GM18499 (cell line): ENCODE measurements around the gene KCNIP4.
"Not testable (repeated sequence)": the region's sequence is repeated elsewhere in the genome, so short reads cannot be mapped to it uniquely, and the experiment has no call there.

Experiments
- ATAC-seq: cut with Tn5 transposase; IDR thresholded peaks from one replicate; pipeline ENCODE4 v1.9.1; 2021; ENCODE audit warnings: moderate number of reproducible peaks; ENCODE audit not compliant: insufficient read depth, unreplicated experiment

Gene KCNIP4

GRCh38 chr4:20840648-20841190, 1107.9 kb downstream of the KCNIP4 start:
- no peak for ATAC-seq

DNA sequence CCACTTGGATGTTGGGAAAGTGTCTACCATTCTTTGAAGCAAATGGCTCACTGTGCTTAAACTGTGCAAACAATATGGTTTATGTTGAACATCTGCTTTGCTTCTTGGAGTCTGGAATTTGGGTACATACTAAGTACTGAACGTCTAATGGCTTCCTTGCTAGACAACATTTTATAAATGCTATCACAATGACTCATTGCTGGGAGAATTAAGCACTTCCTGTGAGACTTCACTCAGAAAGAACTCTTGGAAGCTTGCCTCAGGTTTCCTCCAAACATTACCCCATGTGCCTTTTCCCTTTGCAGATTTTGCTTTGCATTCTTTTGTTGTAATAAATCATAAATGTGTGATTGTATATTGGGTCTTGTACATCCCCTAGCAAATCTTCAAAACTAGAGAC, 1108.6 kb downstream of the KCNIP4 start:
- no peak for ATAC-seq

GRCh38 chr4:20838476-20838875, 1110.1 kb downstream of the KCNIP4 start:
- ATAC-seq, result no peak

DNA sequence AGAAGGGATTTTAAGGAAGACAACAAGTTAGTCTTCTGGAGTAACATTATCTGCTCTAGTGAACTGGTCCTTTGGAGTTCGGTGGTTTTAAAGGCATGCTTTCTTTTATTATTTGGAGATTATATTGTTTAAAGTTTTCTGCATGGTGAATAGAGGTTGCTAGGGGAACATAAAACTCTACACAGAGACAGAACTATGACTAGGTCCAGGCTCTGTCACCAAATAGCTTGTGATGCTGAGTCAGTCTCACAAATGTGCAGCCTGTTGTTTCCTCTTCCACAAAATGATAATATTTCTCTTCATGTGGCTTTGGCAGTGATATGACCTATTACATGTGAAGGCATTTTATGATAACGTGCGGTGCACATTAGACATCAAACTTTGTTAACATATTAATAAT, 1115.7 kb downstream of the KCNIP4 start:
- ATAC-seq, result no peak

- no peak for ATAC-seq
Measured at GRCh38 chr4:20831746-20832145, 1116.8 kb downstream of the KCNIP4 start.

DNA sequence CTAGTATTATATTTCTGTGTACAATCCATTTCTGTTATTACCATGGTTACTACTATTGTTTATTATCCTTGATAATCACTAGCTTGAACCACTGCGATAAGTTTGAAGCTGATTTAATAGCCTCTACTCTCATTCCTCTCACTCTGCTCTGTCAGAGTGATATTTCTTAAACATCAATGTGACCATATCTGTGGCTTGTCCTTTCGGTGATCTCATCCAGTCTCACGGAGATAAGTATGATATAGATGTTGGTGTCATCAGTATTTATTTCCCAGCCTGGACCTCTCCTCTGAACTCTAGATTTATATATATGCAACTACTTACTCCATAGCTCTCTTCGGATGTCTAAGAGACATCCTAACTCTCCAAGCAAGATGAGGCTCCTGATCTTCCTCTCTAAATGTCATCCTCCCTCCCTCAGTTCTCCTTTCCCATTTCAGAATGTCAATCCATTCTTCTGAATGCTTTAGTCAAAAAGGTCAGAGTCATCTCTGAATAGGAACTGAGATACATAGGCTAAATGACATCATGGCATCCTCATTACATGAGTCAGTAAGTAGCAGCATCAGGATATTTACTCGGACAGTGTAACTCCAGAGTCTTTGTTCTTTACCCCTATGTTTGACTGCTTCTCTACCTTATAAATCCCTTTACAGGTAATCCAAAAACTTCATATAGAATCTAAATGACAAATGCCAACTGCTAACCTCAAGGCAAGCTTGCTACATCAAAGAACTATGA, 1118.8 kb downstream of the KCNIP4 start:
- no peak for ATAC-seq

DNA sequence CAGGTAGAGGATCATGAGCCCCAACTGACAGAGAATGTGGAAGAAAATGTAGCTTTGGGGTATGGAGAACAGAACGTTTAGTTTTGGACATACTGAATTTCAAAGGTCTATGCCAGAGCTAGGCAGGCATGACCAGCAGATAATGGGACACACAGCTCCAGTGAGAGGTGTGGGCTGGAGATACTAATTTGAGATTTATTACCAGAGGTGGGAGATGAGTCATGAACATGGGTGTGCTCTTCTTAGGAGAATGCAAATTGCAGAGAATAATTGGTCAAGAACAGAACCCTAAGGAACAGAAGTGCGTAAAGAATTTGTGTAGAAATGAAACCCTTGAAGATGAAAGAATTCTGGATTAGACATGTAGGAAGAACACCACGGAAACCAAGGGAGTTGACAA, 1123.1 kb downstream of the KCNIP4 start:
- ATAC-seq, result no peak

DNA sequence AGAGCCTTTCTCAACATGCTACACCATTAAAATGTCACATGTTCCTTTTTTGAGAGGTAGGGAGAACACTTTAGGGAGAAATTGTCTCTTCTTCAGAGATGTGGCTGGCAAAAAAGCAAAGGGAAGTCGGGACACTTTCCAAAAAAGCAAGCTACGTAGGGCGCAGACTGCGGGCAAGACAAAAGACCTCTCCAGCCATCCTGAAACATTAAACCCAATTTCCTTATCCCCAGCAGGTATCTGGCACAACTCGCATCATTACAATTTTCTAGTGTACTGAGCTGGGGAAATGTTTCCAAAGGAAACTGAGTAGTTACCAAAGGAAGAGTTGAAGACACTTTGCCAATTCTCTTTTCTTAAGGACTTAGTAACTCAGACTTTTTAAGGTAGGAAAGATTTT, 1132.3 kb downstream of the KCNIP4 start:
- ATAC-seq, result no peak

GRCh38 chr4:20813700-20814099, 1134.9 kb downstream of the KCNIP4 start:
- no peak for ATAC-seq

DNA sequence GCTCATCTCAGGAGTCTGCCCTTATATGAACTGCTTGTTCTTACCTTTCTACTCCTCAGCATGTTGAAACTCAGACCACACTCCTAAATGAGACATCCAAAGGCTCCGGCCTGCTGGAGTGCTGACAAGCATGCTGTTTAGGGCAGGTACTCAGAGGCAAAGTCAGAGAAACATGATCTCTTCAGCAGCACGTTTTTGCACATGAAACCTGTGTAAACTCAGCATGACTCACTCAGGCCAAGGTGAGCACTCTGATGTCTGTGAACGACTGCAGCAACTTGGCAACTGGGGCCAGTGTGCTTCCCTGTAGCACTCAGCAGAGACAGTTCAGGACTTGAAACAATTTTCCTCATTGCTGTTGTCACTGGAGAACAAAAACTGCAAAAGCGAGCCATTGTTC, 1138.8 kb downstream of the KCNIP4 start:
- no peak for ATAC-seq

DNA sequence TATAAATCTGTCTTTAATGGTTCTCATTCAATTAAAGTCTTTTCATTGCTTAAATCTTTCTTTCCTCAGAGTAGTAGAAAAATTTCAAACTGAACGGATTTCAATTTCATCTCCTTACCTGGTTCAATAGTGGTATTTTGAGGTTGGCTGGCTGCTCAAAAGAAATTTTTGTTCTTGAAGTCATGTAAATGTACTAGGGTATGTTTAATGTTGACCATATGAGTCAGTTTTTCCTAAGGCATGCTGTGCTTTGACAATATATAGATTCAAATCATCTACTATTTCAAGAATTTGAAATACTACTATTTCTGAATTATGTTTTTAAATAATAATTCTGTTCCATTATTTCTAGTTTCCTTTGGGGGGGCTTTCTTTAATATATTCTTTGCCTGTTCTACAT, 1142.9 kb downstream of the KCNIP4 start:
- ATAC-seq, result no peak

DNA sequence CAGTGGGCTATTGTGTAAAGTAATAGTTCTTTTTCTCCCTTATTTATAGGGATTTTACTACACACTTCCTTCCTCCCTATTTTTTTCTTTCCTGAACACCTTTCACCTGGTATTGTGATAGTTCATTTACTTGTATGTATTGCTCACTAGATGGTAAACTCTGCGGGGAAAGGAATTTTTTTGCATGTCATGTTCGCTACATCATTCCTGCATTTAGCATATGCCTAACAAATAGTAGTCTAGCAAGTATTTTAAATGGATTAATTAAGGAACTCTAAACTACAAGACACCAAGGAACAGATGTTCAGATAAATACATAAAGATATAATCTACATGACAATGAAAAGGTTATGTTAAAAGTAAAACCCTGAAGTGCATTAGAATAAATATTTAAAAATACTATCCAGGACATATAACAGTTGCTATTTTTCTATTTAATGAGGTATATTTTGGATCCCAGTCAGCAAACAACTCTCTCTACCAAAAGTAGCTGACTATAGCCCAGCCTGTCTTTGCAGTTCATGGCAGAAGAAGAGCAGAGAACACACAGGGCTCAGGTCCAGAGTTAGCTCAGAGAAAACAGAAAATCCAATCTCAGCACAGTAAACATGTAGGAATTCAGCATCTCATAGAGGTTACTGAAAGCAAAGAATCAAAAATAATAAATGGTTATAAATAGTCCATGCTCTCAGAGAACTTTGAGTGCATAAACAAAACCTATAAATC, 1160.5 kb downstream of the KCNIP4 start:
- no peak for ATAC-seq

DNA sequence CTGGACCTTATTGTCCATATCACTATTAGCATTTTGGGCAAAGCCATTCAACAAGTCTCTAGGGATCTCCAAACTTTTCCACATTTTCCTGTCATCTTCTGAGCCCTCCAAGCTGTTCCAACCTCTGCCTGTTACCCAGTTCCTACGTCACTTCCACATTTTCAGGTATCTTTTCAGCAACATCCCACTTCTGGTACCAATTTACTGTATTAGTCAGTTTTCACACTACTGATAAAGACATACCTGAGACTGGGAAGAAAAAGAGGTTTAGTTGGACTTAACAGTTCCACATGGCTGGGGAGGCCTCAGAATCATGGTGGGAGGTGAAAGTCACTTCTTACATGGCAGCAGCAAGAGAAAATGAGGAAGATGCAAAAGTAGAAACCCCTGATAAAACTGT, 1165.4 kb downstream of the KCNIP4 start:
- not testable (repeated sequence) for ATAC-seq

- no peak for ATAC-seq
Measured at GRCh38 chr4:20778896-20779295, 1169.7 kb downstream of the KCNIP4 start.

GRCh38 chr4:20773144-20773997, 1175.2 kb downstream of the KCNIP4 start:
- no peak for ATAC-seq

DNA sequence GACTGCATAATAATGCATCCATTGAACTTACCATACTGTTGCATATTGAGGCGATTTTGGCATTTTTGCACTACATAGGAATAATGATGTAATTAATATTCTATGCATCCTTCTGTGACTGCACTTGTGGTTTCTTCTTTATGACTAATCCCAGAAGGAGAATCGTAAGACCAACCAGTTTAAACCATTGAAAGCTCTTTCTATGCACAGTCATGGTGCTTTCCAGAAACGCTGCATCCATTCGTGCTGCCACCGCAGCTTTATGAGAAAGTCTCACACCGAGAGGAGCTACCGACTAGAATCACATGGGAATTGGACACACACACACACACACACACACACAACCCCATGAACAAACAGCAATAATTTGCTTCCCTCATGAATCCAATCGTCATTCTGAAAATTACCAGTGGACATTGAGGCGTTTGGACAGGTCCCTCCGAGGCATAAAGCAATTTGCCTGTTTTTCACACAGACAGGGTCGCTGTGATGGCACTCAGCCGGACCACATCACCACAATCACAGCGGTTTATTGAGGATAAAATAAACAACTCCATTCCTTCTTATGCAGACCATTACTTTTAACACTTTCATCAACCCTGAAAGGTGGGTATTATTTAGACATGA, 1184.1 kb downstream of the KCNIP4 start:
- ATAC-seq, result no peak

DNA sequence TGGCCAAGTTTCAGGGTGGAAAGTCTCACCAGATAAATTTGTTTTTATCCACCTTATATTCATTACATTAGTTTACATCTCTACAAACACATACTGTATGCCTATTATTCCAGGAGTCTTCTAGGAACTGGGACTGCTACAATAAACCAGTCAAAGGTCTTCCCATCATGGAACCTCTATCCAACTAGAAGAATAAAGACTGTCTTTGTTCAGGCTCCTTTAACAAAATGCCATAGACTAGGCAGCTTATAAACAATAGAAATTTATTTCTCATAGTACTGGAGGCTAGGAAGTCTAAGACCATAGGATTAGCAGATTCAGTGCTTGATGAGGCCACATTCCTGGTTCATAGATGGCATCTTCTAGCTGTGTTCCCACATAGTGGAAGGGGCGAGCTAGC, 1186.7 kb downstream of the KCNIP4 start:
- ATAC-seq, result no peak

DNA sequence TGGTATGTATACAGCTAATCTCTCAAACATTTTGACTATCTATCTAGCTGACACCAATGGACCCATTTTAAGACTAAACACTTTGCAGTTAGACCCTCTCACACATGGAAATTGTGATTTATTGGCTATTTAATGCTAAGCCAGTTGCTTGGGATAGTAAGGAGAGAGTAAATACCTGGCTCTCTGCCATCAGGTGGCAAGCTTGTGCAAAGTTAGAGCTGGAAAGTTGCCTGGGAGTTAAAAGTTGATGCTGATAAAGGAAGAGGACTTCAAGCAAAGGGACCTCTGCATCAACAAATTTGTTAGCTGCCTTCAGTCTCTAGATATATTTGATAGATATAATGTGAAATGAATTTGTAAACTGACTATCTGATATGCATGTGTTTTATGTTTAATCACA, 1187.2 kb downstream of the KCNIP4 start:
- no peak for ATAC-seq

- no peak for ATAC-seq
Measured at GRCh38 chr4:20760053-20760452, 1188.5 kb downstream of the KCNIP4 start.

GRCh38 chr4:20754036-20754435, 1194.5 kb downstream of the KCNIP4 start:
- no peak for ATAC-seq
